WTC11 (cell line): Measurements from ENCODE around the gene TNFSF13B. TPM values are rescaled to one million over a fixed set of nuclear protein-coding genes. Genes with fewer than 3 reads are reported as not detected.

ENCODE experiments used
- ATAC-seq: fragments of 200-7000 bp; cut with Tn5 transposase; 2 replicates; pipeline ENCODE4 v1.10.0; 2021; ENCODE audit warnings: mild to moderate bottlenecking, moderate library complexity
- Bru-seq: library from RNA; stranded (reverse); fragments of 400-500 nt; gene quantifications from one replicate; lab custom pipeline; 2021; lab: Mats Ljungman, UMichigan
- CTCF ChIA-PET: fragments of 300-600 bp; sonication (Branson Sonifier 250); formaldehyde crosslinking; loops from one replicate; lab custom pipeline; 2021; ENCODE audit warnings: antibody characterized with exemption; lab: Charles Lee
- POLR2A ChIA-PET: fragments of 350-600 bp; sonication (Branson Sonifier 250); formaldehyde crosslinking; loops from one replicate; lab custom pipeline; 2021; ENCODE audit warnings: antibody characterized with exemption; lab: Charles Lee
- DNase-seq: peaks from one replicate; pipeline ENCODE4 v3.0.0; 2021; ENCODE audit warnings: low spot score
- H3K27ac Mint-ChIP-seq: 2 replicates; pipeline ENCODE4 v1.8.0; 2021; ENCODE audit warnings: mixed read lengths
- H3K27me3 Mint-ChIP-seq: 2 replicates; pipeline ENCODE4 v1.8.0; 2021; ENCODE audit warnings: low read depth, mild to moderate bottlenecking, moderate library complexity, mixed read lengths
- H3K36me3 Mint-ChIP-seq: 2 replicates; pipeline ENCODE4 v1.8.0; 2021; ENCODE audit warnings: mixed read lengths
- H3K4me1 Mint-ChIP-seq: 2 replicates; pipeline ENCODE4 v1.8.0; 2022; ENCODE audit warnings: mixed read lengths
- H3K4me3 Mint-ChIP-seq: 2 replicates; pipeline ENCODE4 v1.8.0; 2021; ENCODE audit warnings: mild to moderate bottlenecking, moderate library complexity, mixed read lengths
- H3K9me3 Mint-ChIP-seq: 2 replicates; pipeline ENCODE4 v1.8.0; 2021; ENCODE audit warnings: mixed read lengths
- ATF2 ChIP-seq: sonication (generic); formaldehyde crosslinking; IDR thresholded peaks from 2 replicates; pipeline ENCODE4 v1.8.1; 2022; ENCODE audit warnings: low read depth, missing genetic modification reagents, borderline replicate concordance
- CREM ChIP-seq: sonication (generic); formaldehyde crosslinking; IDR thresholded peaks from 2 replicates; pipeline ENCODE4 v1.8.1; 2022; ENCODE audit warnings: mild to moderate bottlenecking, missing genetic modification reagents, moderate library complexity
- E2F4 ChIP-seq: sonication (generic); formaldehyde crosslinking; IDR thresholded peaks from 2 replicates; pipeline ENCODE4 v1.8.1; 2022; ENCODE audit warnings: low read depth, mild to moderate bottlenecking, moderate library complexity, missing genetic modification reagents, borderline replicate concordance
- ESRRA ChIP-seq: sonication (generic); formaldehyde crosslinking; IDR thresholded peaks from 2 replicates; pipeline ENCODE4 v1.8.1; 2022; ENCODE audit warnings: mild to moderate bottlenecking, missing genetic modification reagents, borderline replicate concordance
- GRHL2 ChIP-seq: fragments of 250-450 bp; sonication (Bioruptor Pico); IDR thresholded peaks from 2 replicates; pipeline ENCODE4 v1.8.0; 2022; ENCODE audit warnings: mild to moderate bottlenecking, moderate library complexity; ENCODE audit not compliant: insufficient replicate concordance, severe bottlenecking
- JAZF1 ChIP-seq: fragments of 250-450 bp; sonication (Bioruptor Pico); IDR thresholded peaks from 2 replicates; pipeline ENCODE4 v1.9.0; 2021; ENCODE audit warnings: moderate library complexity, mild to moderate bottlenecking, inconsistent platforms
- JUN ChIP-seq: sonication (generic); formaldehyde crosslinking; IDR thresholded peaks from 2 replicates; pipeline ENCODE4 v1.8.0; 2023; ENCODE audit warnings: mild to moderate bottlenecking, missing genetic modification reagents
- KAT7 ChIP-seq: sonication (generic); formaldehyde crosslinking; IDR thresholded peaks from 2 replicates; pipeline ENCODE4 v1.8.1; 2023; ENCODE audit warnings: missing genetic modification reagents, mild to moderate bottlenecking, borderline replicate concordance
- NFE2L1 ChIP-seq: sonication (generic); formaldehyde crosslinking; IDR thresholded peaks from 2 replicates; pipeline ENCODE4 v1.8.1; 2023; ENCODE audit warnings: missing genetic modification reagents
- NFYB ChIP-seq: sonication (generic); formaldehyde crosslinking; conservative IDR thresholded peaks from 2 replicates; pipeline ENCODE4 v1.8.0; 2022; ENCODE audit warnings: low read depth, missing genetic modification reagents
- NR2C2 ChIP-seq: sonication (generic); formaldehyde crosslinking; IDR thresholded peaks from 2 replicates; pipeline ENCODE4 v1.8.0; 2022; ENCODE audit warnings: mild to moderate bottlenecking, missing genetic modification reagents
- RORB ChIP-seq: fragments of 250-450 bp; sonication (Bioruptor Pico); IDR thresholded peaks from 2 replicates; pipeline ENCODE4 v1.9.0; 2021; ENCODE audit warnings: mild to moderate bottlenecking
- SOX15 ChIP-seq: fragments of 250-450 bp; sonication (Bioruptor Pico); IDR thresholded peaks from 2 replicates; pipeline ENCODE4 v1.9.0; 2021; ENCODE audit warnings: mild to moderate bottlenecking
- SP1 ChIP-seq: sonication (generic); formaldehyde crosslinking; conservative IDR thresholded peaks from 2 replicates; pipeline ENCODE4 v1.8.1; 2022; ENCODE audit warnings: missing genetic modification reagents
- TEAD4 ChIP-seq: sonication (generic); formaldehyde crosslinking; IDR thresholded peaks from 2 replicates; pipeline ENCODE4 v1.8.0; 2022; ENCODE audit warnings: mild to moderate bottlenecking, missing genetic modification reagents
- USF1 ChIP-seq: sonication (generic); formaldehyde crosslinking; IDR thresholded peaks from 2 replicates; pipeline ENCODE4 v1.8.0; 2022; ENCODE audit warnings: mild to moderate bottlenecking, missing genetic modification reagents
- USF2 ChIP-seq: sonication (generic); formaldehyde crosslinking; IDR thresholded peaks from 2 replicates; pipeline ENCODE4 v1.8.1; 2023; ENCODE audit warnings: mild to moderate bottlenecking, missing genetic modification reagents, moderate library complexity
- ZBTB21 ChIP-seq: sonication (generic); formaldehyde crosslinking; IDR thresholded peaks from 2 replicates; pipeline ENCODE4 v1.8.1; 2023; ENCODE audit warnings: mild to moderate bottlenecking, missing genetic modification reagents, borderline replicate concordance
- ZMAT4 ChIP-seq: fragments of 250-450 bp; sonication (Bioruptor Pico); IDR thresholded peaks from 2 replicates; pipeline ENCODE4 v1.9.0; 2021; ENCODE audit warnings: mild to moderate bottlenecking
- ZNF219 ChIP-seq: sonication (generic); formaldehyde crosslinking; IDR thresholded peaks from 2 replicates; pipeline ENCODE4 v1.8.0; 2023; ENCODE audit warnings: missing genetic modification reagents, mild to moderate bottlenecking, borderline replicate concordance
- ZNF263 ChIP-seq: sonication (generic); formaldehyde crosslinking; IDR thresholded peaks from 2 replicates; pipeline ENCODE4 v1.8.1; 2022; ENCODE audit warnings: low read depth, mild to moderate bottlenecking, moderate library complexity, missing genetic modification reagents
- ZNF423 ChIP-seq: fragments of 250-450 bp; sonication (Bioruptor Pico); IDR thresholded peaks from 2 replicates; pipeline ENCODE4 v2.1.2; 2022; ENCODE audit warnings: mild to moderate bottlenecking, moderate library complexity
- long read RNA-seq, 3 experiments: library from RNA in 1 of 3; library from capped mRNA in 1 of 3; library from polyadenylated mRNA in 1 of 3; unstranded in 2 of 3; stranded (forward) in 1 of 3; transcript quantifications; one replicate each; pipeline ENCODE4 v2.0.0, GENCODE V29; 2021
- total RNA-seq: library from RNA; stranded (reverse); gene quantifications from 3 replicates; pipeline ENCODE4 v1.2.3, GENCODE V29; 2021

Gene TNFSF13B
- 0.39 TPM in 1 of 3 replicates, not detected in the others for total RNA-seq
- percentile 29 among the genes with signal in this experiment for Bru-seq, nascent RNA
- long read RNA-seq, experiment 1 = 0 reads
- long read RNA-seq, experiment 2 = 0 reads
- long read RNA-seq, experiment 3 = 0 reads

- Mint-ChIP-seq H3K4me3 (no peak within 1 kb of the TSS), H3K27ac (no peak within 1 kb of the TSS), H3K4me1 (peaks cover 11% of the 10 kb centered on the region), H3K27me3 (no peaks in the 10 kb centered on the region), H3K36me3 (no peaks in the 10 kb centered on the region), H3K9me3 (no peaks in the 10 kb centered on the region)
- DNase-seq = peak; percentile 62
- ChIA-PET CTCF (interaction anchor here (1.8 kb wide), 1 partner anchor 625 kb away, joined by 8 read pairs; no protein-coding TSS in a partner anchor), POLR2A (no interaction called here)
- peak; percentile 45; the same call in 1 of the 2 replicates for TF ChIP-seq ZNF423 (CRISPR knock-in tag)
- TF ChIP-seq CREM = no peak
- TF ChIP-seq USF1 (CRISPR knock-in tag) = no peak
- no peak for TF ChIP-seq ZBTB21
- TF ChIP-seq KAT7 (CRISPR knock-in tag) = no peak
- TF ChIP-seq JUN (CRISPR knock-in tag) = no peak
- TF ChIP-seq SP1 (CRISPR knock-in tag) = 0 out of 2 replicates have a peak, but pooled peaks have one; percentile 18
- peak; percentile 98 for ATAC-seq
Measured at GRCh38 chr13:108269601-108270328, at the start of gene TNFSF13B. Gene TNFSF13B, plus strand, starts transcription at chr13:108269718. Its CDS starts 178 bp downstream, at chr13:108269896.

GRCh38 chr13:108220041-108220440, 49.5 kb upstream of the TNFSF13B start:
- H3K4me3 Mint-ChIP-seq = peak overlapping the region; percentile 88
- H3K27ac Mint-ChIP-seq = no peak overlapping the region
- no peaks in the 10 kb centered on the region for H3K9me3 Mint-ChIP-seq
- H3K4me1 Mint-ChIP-seq = peaks cover 18% of the 10 kb centered on the region
- TF ChIP-seq ZMAT4 (CRISPR knock-in tag) (no peak), NR2C2 (no peak), JAZF1 (CRISPR knock-in tag) (no peak), RORB (no peak), ATF2 (no peak), NFYB (CRISPR knock-in tag) (no peak), KAT7 (CRISPR knock-in tag) (no peak), ZNF219 (CRISPR knock-in tag) (no peak), SOX15 (CRISPR knock-in tag) (no peak), E2F4 (no peak), TEAD4 (CRISPR knock-in tag) (no peak), GRHL2 (CRISPR knock-in tag) (no peak), USF2 (no peak), NFE2L1 (CRISPR knock-in tag) (no peak), SP1 (CRISPR knock-in tag) (no peak), ESRRA (no peak), ZNF263 (CRISPR knock-in tag) (no peak)
- DNase-seq (no peak), ATAC-seq (no peak)
- ChIA-PET POLR2A (no interaction called here), CTCF (no interaction called here)
- H3K27me3 Mint-ChIP-seq = no peaks in the 10 kb centered on the region
- H3K36me3 Mint-ChIP-seq = no peaks in the 10 kb centered on the region
